ENCODE results near the gene MGLL.

DNA sequence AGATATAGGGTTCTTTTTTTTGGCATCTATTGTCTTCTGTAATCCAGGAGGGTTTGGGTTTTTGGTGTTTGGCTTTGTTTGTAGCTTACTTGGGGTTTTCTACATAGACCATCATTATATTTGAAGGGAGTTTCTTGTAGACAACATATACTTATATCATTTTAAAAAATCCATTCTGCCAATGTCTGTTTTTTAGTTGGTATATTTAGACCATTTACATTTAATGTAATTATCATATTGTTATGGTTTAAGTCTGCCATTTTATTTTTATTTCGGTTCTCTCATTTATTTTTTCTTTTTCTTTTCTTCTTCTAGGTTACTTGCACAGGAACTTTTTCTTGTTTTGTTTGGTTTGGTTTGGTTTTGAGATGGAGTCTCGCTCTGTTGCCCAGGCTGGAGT is 5.5 kb upstream of the MGLL start:
- TF ChIP-seq EP300 (IDR thresholded peaks at IDR 0.05), result no peak
- TF ChIP-seq, protein P1, sequence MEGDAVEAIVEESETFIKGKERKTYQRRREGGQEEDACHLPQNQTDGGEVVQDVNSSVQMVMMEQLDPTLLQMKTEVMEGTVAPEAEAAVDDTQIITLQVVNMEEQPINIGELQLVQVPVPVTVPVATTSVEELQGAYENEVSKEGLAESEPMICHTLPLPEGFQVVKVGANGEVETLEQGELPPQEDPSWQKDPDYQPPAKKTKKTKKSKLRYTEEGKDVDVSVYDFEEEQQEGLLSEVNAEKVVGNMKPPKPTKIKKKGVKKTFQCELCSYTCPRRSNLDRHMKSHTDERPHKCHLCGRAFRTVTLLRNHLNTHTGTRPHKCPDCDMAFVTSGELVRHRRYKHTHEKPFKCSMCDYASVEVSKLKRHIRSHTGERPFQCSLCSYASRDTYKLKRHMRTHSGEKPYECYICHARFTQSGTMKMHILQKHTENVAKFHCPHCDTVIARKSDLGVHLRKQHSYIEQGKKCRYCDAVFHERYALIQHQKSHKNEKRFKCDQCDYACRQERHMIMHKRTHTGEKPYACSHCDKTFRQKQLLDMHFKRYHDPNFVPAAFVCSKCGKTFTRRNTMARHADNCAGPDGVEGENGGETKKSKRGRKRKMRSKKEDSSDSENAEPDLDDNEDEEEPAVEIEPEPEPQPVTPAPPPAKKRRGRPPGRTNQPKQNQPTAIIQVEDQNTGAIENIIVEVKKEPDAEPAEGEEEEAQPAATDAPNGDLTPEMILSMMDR (IDR thresholded peaks at IDR 0.05), result no peak
